Endometrial microvascular endothelial cells (primary cell): Measurements from ENCODE around the gene VOPP1. TPM values are rescaled to one million over a fixed set of nuclear protein-coding genes. Genes with fewer than 3 reads are reported as not detected.

Source experiments
- in situ Hi-C: cut with HindIII; loops from 2 replicates; pipeline ENCODE4 v1.10.0; 2017; ENCODE audit warnings: low sequenced_read_pairs, low pct_unique_long_range_greater_than_20kb; ENCODE audit errors: inconsistent ontology term
- total RNA-seq: library from RNA; depleted of rRNA; stranded (reverse); fragments of >200 nt; gene quantifications from one replicate; pipeline ENCODE4 v1.2.3, GENCODE V29; 2015; ENCODE audit errors: inconsistent ontology term

The VOPP1 gene
- total RNA-seq, 1 donor from 2014 or later = 151 TPM

GRCh38 chr7:55502124-55502857, 70.0 kb downstream of the VOPP1 start:
- in situ Hi-C loops = no loop called here

GRCh38 chr7:55501611-55502010, 70.7 kb downstream of the VOPP1 start:
- in situ Hi-C loops = no loop called here

- in situ Hi-C loops = no loop called here
Observed at GRCh38 chr7:55500117-55500756, 72.1 kb downstream of the VOPP1 start.

GRCh38 chr7:55499591-55499990, 72.7 kb downstream of the VOPP1 start:
- in situ Hi-C loops = no loop called here

GRCh38 chr7:55498770-55499169, 73.5 kb downstream of the VOPP1 start:
- in situ Hi-C loops = no loop called here

- in situ Hi-C loops = no loop called here
Observed at GRCh38 chr7:55498142-55498541, 74.2 kb downstream of the VOPP1 start.

- in situ Hi-C loops = no loop called here
Observed at GRCh38 chr7:55497521-55497920, 74.8 kb downstream of the VOPP1 start.

- in situ Hi-C loops = no loop called here
Observed at GRCh38 chr7:55496906-55497305, 75.4 kb downstream of the VOPP1 start.

GRCh38 chr7:55494951-55495350, 77.4 kb downstream of the VOPP1 start:
- in situ Hi-C loops = no loop called here

- in situ Hi-C loops = no loop called here
Observed at GRCh38 chr7:55493408-55493807, 78.9 kb downstream of the VOPP1 start.

- in situ Hi-C loops = no loop called here
Observed at GRCh38 chr7:55491346-55491745, 81.0 kb downstream of the VOPP1 start.

- in situ Hi-C loops = no loop called here
Observed at GRCh38 chr7:55490099-55490498, 82.2 kb downstream of the VOPP1 start.

GRCh38 chr7:55489552-55489951, 82.8 kb downstream of the VOPP1 start:
- in situ Hi-C loops = no loop called here

GRCh38 chr7:55488804-55489340, 83.4 kb downstream of the VOPP1 start:
- in situ Hi-C loops = no loop called here

- in situ Hi-C loops = no loop called here
Observed at GRCh38 chr7:55488216-55488615, 84.1 kb downstream of the VOPP1 start.

- in situ Hi-C loops = no loop called here
Observed at GRCh38 chr7:55486991-55487390, 85.3 kb downstream of the VOPP1 start.

GRCh38 chr7:55486192-55486590, 86.1 kb downstream of the VOPP1 start:
- in situ Hi-C loops = no loop called here

GRCh38 chr7:55485501-55486191, 86.7 kb downstream of the VOPP1 start:
- in situ Hi-C loops = no loop called here

- in situ Hi-C loops = no loop called here
Observed at GRCh38 chr7:55484834-55485233, 87.5 kb downstream of the VOPP1 start.

GRCh38 chr7:55484241-55484640, 88.1 kb downstream of the VOPP1 start:
- in situ Hi-C loops = no loop called here
